HG02759 (cell line): ENCODE results near the gene MAGI1.

Source experiments
- ATAC-seq: cut with Tn5 transposase; IDR thresholded peaks from one replicate; pipeline ENCODE4 v1.9.1; 2021; ENCODE audit warnings: mild to moderate bottlenecking, moderate library complexity; ENCODE audit not compliant: unreplicated experiment

The MAGI1 gene

DNA sequence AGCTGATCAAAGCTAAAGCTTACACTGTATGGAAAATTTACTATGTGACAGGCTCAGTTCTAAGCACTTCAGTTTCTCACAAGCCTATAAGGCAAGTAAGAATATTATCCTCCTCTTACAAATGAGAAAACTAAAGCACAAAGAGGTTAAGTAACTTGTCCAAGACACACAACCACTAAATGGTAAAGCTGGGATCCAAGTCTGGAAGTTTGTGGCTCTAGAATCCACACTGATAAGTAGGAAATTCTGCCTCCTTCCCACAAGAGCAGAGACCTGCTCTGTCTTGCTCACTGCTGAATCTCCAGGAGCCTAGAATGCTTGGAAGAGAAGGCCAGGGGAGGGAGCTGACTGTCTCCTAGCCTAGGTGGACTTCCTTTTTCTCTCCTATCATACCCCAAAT lies 60.6 kb downstream of the MAGI1 start:
- no peak for ATAC-seq

DNA sequence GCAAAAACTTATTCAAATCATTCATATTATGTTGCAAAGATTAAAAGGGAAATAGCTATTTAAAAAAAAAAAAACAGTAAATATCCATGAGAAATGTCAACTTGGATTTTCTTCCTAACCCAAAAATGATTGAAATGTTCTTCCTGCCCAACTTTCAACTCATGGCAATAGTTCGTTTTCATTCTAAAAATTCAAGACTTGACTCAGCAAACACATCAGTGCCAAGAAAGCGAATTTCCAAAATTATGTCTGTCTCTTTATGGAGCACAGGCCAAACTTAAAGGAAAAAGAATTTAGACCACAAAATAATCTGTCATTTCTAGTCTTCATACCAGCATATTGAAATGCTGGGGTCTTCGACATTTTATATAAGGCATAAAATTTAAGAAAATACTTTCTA lies 63.7 kb downstream of the MAGI1 start:
- ATAC-seq = no peak

DNA sequence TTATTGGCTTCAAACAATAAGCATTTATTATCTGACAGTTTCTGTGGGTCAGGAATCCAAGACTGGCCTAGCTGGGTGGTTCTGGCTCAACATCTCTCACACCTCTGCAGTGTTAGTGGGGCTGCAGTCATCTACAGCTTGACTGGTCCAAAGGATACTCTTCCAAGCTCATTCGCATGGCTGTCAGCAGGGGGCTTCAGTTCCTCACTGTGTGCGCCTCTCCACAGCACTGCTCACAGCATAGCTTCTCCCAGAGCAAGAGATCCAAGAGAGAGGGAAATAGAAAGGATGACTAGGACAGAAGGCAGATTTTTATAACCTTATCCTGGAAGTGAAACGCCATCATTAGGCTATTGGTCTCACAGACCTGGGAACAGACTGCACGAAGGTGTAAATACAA lies 64.2 kb downstream of the MAGI1 start:
- no peak for ATAC-seq

DNA sequence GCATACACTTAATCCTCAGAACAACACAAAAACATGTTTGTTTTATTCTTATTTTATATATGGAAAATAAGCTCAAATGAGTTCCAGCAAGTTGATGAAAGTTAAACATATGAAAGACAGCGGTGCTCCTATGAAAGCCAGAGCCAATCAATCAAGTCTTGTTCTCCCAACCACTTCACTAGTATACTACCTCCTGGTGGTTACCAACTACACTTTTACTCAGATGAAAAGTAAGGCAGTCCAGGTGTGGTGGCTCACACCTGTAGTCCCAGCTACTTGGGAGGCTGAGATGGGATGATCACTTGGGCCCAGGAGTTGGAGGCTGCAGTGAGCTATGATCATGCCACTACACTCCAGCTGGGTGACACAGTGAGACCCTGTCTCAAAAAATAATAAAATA lies 66.0 kb downstream of the MAGI1 start:
- no peak for ATAC-seq

DNA sequence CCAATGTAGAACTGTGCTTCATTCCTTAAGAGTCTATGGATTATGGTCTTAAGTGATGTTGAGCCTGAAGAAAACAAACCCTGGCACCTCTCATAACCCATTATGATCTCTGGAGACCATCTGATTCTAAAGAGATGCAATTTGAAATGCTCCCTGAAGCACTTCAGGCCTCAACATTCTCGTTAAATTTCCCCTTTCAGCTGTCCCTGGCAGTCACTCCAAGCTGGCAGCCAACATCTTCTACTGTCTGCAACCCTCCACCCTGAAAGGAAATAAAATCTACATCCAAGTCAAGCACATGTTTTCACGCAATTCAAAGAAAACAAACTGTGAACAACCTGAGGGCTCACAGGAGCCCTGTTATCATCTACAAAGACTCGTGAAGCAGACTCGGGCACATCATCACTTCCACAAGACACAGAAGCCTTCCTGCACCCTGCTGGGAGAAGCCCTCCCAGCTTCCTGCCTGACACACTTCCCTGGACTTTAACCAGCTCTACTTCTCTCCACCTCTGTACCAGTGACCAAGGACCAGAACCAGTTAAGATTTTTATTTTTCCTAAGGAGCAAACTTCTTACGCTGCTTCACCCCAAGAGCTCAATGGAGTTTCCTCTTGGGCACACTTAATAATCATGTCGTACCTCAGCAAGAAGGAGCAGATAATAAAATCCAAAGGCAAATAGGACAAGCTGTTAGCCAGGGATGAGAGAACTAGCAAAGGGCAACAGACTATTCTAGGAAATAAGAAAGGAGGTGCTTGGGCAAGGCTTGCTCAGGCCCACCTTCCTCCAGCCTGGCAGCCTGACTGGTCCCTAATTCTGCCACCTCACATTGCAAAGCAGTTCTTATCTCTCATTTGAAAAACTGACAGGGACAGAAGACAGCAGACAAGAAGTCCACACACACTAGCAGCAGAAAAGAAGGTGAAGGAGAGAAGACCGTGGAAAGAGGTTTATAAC lies 67.1 kb downstream of the MAGI1 start:
- no peak for ATAC-seq

DNA sequence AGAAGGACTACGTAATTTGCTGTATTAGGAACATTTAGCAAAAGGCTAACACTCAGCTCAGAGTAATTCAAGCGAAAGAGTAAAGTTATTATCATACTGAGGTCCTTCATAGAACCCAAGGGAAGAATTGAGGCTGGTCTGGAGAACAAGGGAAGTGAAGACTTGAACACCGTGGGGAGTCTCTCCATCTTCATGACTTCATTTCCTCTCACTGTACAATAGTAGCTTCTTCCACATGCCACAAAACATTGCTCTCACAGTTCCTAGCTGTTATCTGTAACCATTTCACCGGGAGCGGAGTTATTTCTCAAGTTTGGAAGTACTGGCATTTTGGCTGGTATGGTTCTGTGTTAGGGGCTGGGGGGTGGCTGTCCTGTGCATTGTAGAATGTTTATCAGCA lies 69.7 kb downstream of the MAGI1 start:
- no peak for ATAC-seq

DNA sequence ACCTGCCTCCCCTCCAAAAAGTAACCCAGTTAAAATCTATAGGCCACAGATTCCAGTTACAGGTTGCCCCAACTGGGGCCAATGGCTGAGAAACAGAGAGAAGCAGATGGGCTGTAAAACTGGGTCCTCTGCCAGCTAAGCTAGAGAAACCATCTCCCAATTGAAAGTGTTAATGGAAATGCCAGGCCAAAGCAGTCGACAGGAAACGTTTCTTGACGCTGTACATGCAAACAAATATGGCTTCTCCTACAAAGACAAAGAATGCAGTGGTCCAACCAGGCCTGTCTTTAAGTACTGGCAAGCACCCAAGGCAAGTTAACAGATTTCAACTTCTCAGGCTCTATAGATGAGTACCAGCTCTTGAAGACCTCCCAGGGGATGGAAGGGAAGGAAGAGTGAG lies 71.3 kb downstream of the MAGI1 start:
- no peak for ATAC-seq

DNA sequence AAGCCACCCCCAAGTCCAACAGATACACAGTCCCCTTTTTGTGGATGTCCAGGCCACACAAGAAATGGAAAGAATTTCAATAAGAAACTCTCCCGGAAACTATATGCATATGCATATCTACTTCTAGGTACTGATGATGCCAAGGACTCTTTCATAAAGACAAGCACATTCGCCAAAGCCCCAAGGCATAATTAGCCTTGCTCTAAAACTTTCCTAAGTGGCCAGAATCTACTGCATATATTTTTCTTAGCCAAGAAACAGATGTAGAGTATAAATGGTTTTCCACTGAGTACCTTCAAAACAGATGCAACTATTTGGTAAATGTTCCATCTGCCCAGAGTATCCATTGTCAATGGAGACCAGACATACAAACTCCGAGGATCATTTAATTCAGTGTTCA lies 73.9 kb downstream of the MAGI1 start:
- no peak for ATAC-seq

DNA sequence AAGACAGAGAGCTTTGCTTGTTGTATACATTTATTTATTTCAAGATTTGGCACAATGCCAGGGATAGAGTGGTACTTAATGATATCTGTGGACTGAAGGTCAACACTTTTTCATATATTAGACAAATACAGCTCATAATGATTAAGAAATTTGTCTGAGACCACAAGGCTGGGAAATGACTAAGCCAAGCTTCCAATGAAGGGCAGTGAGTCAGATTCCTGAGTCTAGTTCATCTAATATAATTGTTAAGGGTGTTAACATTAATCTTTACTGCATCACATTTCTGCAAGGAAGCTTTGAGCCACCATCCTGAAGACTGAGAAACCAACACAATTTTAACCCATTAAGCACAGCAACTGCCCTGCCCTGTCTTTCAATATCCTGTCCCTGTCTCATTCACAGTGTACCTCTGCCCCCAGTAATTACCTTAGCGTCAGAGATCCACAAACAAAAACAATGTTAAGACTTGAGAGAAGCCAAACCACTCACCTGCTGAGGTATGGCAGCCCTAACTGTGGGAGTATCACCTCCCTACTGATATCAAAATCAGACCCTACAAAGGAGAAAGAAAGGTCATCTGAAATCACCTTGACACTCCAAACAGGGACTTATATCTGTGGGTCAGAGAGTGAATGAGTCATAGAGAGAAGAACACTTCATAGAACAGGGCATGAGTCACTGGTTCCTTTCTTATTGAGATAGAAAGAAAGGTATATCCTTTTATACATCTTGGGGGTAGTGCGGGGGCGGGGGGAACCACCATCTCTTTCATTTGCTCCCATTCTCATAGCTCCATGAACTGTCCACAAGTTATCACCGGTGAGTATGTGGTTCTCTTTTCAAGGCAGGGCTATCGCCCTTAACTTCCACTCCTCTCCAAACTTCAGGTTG lies 74.7 kb downstream of the MAGI1 start:
- ATAC-seq = peak; percentile 96

DNA sequence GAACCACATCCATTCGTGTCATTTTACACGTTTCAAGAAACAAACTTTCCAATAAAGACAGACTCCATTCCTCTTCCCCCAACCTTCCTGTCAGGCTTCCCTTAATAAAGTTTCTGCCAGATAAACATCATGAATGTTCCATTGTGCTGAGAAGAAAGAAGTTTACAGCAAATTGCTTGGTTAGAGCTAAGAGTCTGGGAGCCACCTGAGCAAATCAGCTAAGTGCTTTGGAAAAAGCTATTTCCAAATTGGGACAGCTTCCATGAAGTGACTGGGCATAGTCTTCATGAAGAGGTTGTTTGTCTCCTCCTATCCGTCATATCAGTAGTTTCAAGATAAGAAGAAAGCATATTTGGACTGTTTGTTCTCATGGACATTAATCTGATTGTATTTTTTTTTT lies 77.0 kb downstream of the MAGI1 start:
- ATAC-seq = no peak

DNA sequence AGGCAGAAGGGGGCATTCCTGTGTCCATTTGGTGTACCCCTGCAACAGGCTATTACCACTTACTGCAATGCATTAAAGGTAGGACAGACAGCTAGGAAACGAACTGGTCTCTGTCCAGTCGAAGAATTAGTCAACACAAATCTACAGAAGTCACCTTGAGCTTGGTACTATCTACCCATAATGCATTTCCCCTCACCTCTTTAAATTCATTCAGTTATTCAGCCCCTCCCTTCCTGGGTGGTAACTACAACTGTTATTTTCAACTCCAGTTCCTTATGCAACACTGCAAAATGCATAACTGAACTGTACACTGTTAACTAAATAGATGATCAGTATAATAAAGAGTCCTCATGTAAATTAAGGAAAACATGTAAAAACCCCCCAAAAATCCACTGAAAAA lies 77.6 kb downstream of the MAGI1 start:
- ATAC-seq = no peak

DNA sequence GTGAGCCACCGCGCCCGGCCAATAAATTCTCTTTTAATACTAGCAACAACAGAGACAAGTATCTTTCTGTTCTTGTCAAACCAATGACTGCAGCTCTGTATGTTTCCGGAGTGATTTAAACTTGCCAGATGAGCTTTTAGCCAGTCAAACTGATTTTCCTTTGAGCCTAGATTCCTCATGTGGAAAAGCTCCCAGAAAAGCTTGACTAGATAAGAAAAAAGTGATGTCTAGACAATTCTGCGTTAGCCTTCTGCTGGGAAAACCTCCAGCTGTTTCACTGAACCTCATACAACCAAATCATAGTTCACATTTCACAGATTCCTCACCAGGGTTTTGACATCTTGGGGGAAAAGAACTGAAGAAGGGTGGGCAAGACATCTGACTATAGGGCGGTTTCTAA lies 78.6 kb downstream of the MAGI1 start:
- ATAC-seq = no peak

DNA sequence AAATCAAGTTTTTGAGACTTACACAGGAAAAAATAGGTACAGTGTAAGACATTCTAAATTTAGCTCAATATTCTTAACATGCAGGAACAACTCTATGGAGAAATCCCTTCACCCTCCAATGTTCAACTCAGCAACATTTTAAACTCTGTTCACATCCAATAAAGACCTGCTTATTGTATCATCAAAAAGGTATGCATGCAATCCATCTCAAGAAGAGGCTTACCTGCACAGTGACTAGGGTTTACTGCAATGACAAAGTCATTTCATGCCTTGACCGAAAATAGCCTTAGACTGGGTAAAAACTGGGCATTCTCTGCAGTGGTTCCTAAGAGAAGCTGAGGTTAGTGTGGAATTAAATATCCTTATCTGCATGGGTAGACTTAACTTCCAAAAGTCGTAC lies 80.5 kb downstream of the MAGI1 start:
- no peak for ATAC-seq

DNA sequence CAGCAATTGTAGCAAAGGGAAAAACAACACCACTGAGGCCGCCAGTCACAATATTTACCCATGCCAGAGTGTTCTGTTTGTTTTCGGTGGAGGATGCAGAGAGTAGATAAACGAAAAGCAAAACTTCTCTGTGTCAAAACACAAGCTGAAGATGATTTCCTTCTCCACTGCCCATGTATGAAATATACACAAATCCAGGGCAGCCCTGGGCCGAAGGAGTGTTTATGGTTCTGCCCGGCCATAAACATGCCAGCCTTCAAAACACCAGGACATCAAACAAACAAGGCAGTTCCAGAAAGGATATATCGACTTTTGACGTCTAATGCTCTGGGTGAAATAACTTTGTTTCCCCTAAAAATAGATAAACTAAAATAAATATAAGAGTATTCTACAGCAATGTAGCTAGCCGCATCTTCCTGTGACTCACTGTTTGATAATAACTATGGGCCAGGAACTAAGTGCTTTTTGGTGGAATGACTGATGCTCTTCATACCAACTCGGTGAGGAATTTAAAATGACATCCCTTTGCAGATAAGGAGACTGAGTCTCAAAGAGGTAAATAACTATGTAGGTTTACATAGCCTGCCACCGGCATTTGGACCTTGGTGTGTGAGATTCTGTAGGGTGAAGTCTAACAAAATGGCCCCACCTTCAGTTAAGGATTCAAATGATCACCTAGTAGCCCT lies 82.8 kb downstream of the MAGI1 start:
- no peak for ATAC-seq

DNA sequence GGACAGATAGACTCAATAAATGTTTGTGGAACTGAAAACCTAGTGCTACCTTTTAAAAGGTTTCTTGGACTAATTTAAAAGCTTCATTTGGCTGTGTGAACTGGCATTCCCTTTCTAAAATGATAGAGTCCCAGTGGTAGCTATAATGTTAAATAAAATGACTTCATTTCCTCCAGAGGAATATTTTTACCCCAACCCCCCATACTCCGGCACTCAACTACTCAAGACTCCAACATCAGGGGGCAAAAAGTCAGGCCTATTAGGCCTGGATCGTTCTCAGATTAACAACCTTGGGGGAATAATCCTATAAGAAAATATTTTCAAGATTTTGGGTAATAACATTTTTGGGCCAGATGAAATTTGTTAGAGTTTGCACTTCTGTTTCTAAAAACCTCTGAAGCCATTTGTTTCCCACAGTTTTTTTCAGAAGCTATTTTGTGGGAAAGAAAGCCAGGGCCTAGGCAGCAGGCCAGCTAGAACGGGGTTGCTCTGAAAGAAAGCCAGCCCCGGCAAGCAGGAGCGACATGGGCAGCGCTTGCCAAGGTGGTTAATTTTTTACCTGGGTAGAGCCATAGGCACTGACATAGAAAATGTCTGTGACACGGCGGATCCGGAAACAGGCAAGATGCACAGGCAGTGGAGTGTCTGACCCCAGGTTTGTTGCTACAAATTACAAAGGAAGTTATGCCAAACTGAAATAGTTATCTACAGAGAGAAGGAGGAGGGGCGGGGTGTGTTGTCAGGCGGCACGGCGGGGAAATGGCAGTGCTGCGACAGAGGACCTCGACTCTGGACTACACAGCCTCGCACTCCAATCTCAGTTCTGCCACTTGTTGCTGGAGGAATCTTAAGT lies 84.6 kb downstream of the MAGI1 start:
- no peak for ATAC-seq

DNA sequence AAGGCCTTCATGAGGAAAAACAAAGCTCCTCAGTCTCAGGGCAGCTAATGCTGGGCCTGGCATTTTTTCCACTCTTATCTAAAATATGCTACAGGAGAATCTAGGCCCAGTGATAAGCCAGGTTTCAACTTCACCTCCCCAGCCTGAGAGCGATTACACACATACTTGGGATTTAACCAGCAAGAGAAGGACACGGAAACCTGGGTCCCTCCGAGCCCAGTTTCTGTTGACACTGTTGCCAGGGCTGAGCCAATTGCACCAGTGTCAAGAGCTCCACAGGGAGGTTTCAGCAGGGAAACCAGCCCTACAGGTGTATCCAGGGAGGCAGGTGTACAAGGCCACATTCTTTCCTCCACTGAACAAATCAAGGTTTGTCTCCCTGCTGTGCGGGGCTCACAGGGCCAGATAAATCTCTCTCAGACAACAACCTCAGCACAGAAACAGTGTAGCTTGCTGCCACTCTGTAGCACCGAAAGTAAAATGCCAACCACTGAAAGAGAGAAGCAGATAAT lies 85.4 kb downstream of the MAGI1 start:
- no peak for ATAC-seq

DNA sequence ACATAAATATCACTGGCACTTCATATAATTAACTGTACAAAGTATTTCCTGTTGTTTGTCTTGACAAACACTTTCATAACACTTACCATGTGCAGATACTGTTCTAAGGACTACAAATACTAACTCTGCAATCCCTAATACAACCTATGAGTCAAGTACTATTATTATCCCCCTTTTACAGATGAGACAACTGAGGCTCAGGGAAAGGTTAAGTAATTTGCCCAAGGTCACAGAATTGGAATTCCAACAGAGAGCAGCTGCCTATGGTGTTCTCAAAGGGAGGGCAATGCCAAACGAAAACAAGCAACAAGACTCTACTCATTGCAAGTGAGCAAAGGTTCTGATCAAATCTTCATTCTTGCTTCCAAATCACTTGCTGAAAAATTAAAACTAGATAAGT lies 85.9 kb downstream of the MAGI1 start:
- no peak for ATAC-seq

DNA sequence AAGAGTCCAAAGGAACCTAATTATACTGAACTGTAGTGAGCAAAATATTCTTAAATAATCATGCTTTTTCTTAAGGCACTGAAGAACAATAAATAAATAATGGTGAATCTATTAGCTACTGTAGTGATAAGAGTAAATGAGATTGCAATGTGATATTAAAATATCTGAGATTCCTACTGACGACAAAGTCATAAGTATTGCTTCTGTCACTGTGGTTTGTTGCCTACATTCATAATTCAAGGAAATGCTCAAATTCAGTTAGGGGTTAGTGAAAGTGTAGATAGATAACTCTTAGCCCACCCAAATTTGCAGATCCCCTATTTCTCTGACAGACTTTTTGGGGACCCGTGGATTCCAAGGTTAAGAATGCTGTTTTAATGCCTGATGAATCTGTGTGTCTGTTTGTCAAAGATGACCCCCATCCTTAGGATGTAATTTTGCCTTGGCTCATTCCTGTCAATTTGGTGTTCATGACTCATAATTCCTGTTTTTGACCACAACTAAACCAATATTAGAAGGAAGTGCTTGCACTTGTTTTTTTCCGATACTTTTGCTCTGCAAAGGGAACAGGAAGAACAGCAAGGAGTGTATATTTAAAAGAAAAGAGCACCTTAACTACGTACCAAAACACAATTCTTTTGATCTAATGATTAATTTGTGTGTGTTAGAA lies 86.7 kb downstream of the MAGI1 start:
- no peak for ATAC-seq
